Left renal pelvis (tissue), 4 donors: ENCODE data around the gene SHISAL2B. TPM values are rescaled to one million over a fixed set of nuclear protein-coding genes. Genes with fewer than 3 reads are reported as not detected.
A peak's percentile ranks its signal among the peaks of the same experiment; 100 is the strongest.
"Not testable (repeated sequence)": the region's sequence is repeated elsewhere in the genome, so short reads cannot be mapped to it uniquely, and the experiment has no call there.

ENCODE experiments used
- DNase-seq, 4 donors: peaks; one replicate each; pipeline ENCODE4 v3.0.0-alpha.2; 2013; ENCODE audit warnings: low read depth in 4 of 4, low spot score in 3 of 4
- polyA plus RNA-seq, 4 donors: library from polyadenylated mRNA; unstranded; fragments of 120-200 nt; gene quantifications; one replicate each; pipeline ENCODE4 v1.2.1, GENCODE V29; 2013; ENCODE audit not compliant: insufficient read length in 4 of 4

Gene SHISAL2B
- polyA plus RNA-seq: under 1 TPM in 1 of 4 donors, not detected in 3; 0.34 TPM

- DNase-seq: peak in 1 of 4 donors; percentile 8
Observed at GRCh38 chr5:64690417-64691151, at the start of gene SHISAL2B. TSS of gene SHISAL2B (plus strand) at chr5:64690503. CDS start at chr5:64690624, 121 bp downstream.

GRCh38 chr5:64644831-64645230 lies 45.5 kb upstream of the SHISAL2B start:
- no peak for DNase-seq

- DNase-seq: no peak
Observed at GRCh38 chr5:64646169-64646568, 44.1 kb upstream of the SHISAL2B start.

- no peak for DNase-seq
Observed at GRCh38 chr5:64649512-64649911, 40.8 kb upstream of the SHISAL2B start.

- no peak for DNase-seq
Observed at GRCh38 chr5:64653766-64654560, 36.3 kb upstream of the SHISAL2B start.

GRCh38 chr5:64654561-64654938 lies 35.8 kb upstream of the SHISAL2B start:
- DNase-seq: no peak

- DNase-seq: no peak
Observed at GRCh38 chr5:64655596-64655995, 34.7 kb upstream of the SHISAL2B start.

- DNase-seq: no peak
Observed at GRCh38 chr5:64659289-64659688, 31.0 kb upstream of the SHISAL2B start.

- not testable (repeated sequence) for DNase-seq
Observed at GRCh38 chr5:64663181-64663580, 27.1 kb upstream of the SHISAL2B start.

- no peak for DNase-seq
Observed at GRCh38 chr5:64665243-64665642, 25.1 kb upstream of the SHISAL2B start.

GRCh38 chr5:64666078-64666477 lies 24.2 kb upstream of the SHISAL2B start:
- DNase-seq: no peak

- DNase-seq: no peak
Observed at GRCh38 chr5:64667068-64667467, 23.2 kb upstream of the SHISAL2B start.

GRCh38 chr5:64670277-64670676 lies 20.0 kb upstream of the SHISAL2B start:
- no peak for DNase-seq

- DNase-seq: no peak
Observed at GRCh38 chr5:64671678-64672077, 18.6 kb upstream of the SHISAL2B start.

GRCh38 chr5:64678374-64678773 lies 11.9 kb upstream of the SHISAL2B start:
- DNase-seq: no peak

GRCh38 chr5:64680289-64680688 lies 10.0 kb upstream of the SHISAL2B start:
- no peak for DNase-seq

- DNase-seq: no peak
Observed at GRCh38 chr5:64682608-64683007, 7.7 kb upstream of the SHISAL2B start.

GRCh38 chr5:64685866-64686265 lies 4.4 kb upstream of the SHISAL2B start:
- DNase-seq: no peak

GRCh38 chr5:64688391-64688790 lies 1.9 kb upstream of the SHISAL2B start:
- no peak for DNase-seq

GRCh38 chr5:64688965-64689364 lies 1.3 kb upstream of the SHISAL2B start:
- DNase-seq: no peak

GRCh38 chr5:64690104-64690416 lies 243 bp upstream of the SHISAL2B start:
- DNase-seq: no peak

- DNase-seq: no peak
Observed at GRCh38 chr5:64691291-64691690, 988 bp downstream of the SHISAL2B start.
